HL-60 (cell line): Measurements from ENCODE around the gene MRPL32.

ENCODE experiments used
- POLR2AphosphoS5 ChIP-seq: IDR thresholded peaks from 2 replicates; pipeline ENCODE4 v1.6.1; 2012; ENCODE audit warnings: low read depth
- REST ChIP-seq: IDR thresholded peaks from 2 replicates; pipeline ENCODE4 v1.6.1; 2012; ENCODE audit warnings: low read depth; ENCODE audit not compliant: insufficient replicate concordance
- TF ChIP-seq, protein P1 (sequence below): IDR thresholded peaks from one replicate; pipeline ENCODE4 v1.5.1; 2011; ENCODE audit warnings: low read length, control low read depth, inconsistent platforms; ENCODE audit not compliant: insufficient read depth

GRCh38 chr7:42980084-42980483, 47.9 kb downstream of the MRPL32 start:
- TF ChIP-seq, protein P1, sequence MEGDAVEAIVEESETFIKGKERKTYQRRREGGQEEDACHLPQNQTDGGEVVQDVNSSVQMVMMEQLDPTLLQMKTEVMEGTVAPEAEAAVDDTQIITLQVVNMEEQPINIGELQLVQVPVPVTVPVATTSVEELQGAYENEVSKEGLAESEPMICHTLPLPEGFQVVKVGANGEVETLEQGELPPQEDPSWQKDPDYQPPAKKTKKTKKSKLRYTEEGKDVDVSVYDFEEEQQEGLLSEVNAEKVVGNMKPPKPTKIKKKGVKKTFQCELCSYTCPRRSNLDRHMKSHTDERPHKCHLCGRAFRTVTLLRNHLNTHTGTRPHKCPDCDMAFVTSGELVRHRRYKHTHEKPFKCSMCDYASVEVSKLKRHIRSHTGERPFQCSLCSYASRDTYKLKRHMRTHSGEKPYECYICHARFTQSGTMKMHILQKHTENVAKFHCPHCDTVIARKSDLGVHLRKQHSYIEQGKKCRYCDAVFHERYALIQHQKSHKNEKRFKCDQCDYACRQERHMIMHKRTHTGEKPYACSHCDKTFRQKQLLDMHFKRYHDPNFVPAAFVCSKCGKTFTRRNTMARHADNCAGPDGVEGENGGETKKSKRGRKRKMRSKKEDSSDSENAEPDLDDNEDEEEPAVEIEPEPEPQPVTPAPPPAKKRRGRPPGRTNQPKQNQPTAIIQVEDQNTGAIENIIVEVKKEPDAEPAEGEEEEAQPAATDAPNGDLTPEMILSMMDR: no peak
- no peak for TF ChIP-seq POLR2AphosphoS5
- no peak for TF ChIP-seq REST
